Kidney (tissue), 14 donors: ENCODE results near the gene L3MBTL4. TPM values are rescaled to one million over a fixed set of nuclear protein-coding genes. Genes with fewer than 3 reads are reported as not detected.

ENCODE experiments used
- DNase-seq, 5 donors: peaks; one replicate each; pipeline ENCODE4 v3.0.0-alpha.2; 2013 to 2020
- FAIRE-seq: peaks from 2 replicates; lab custom pipeline; 2012; peaks lifted over from hg19 to GRCh38; lab: Jason Lieb, UNC
- H3K27ac ChIP-seq, 2 donors: one replicate each; pipeline ENCODE4 v1.7.0; 2013; ENCODE audit warnings: low read depth in 2 of 2, low read length in 2 of 2, inconsistent platforms in 1 of 2
- H3K27me3 ChIP-seq: one replicate; pipeline ENCODE4 v1.7.1; 2013; ENCODE audit warnings: low read length, inconsistent platforms; ENCODE audit not compliant: control insufficient read depth, insufficient read depth
- H3K36me3 ChIP-seq, 3 donors: one replicate each; pipeline versions ENCODE4 v1.7.0 to v1.7.1; 2013; ENCODE audit warnings: low read length in 3 of 3, control low read depth in 1 of 3, inconsistent platforms in 1 of 3; ENCODE audit not compliant: insufficient read depth in 3 of 3, control insufficient read depth in 2 of 3
- H3K4me1 ChIP-seq, 3 donors: one replicate each; pipeline versions ENCODE4 v1.7.0 to v1.7.1; 2013; ENCODE audit warnings: low read length in 3 of 3, inconsistent platforms in 1 of 3, low read depth in 1 of 3; ENCODE audit not compliant: control insufficient read depth in 2 of 3, insufficient read depth in 2 of 3
- H3K4me3 ChIP-seq, 3 donors: one replicate each; pipeline versions ENCODE4 v1.7.0 to v1.8.1; 2013; ENCODE audit warnings: low read length in 3 of 3, control low read depth in 1 of 3, inconsistent platforms in 1 of 3
- H3K9ac ChIP-seq, 3 donors: one replicate each; pipeline versions ENCODE4 v1.7.0 to v1.7.1; 2013; ENCODE audit warnings: low read length in 3 of 3, control low read depth in 1 of 3, inconsistent platforms in 1 of 3
- H3K9me3 ChIP-seq, 3 donors: one replicate each; pipeline versions ENCODE4 v1.7.0 to v1.7.1; 2013; ENCODE audit warnings: low read length in 3 of 3, control low read depth in 1 of 3, inconsistent platforms in 1 of 3; ENCODE audit not compliant: control insufficient read depth in 2 of 3, insufficient read depth in 1 of 3
- CTCF ChIP-seq: IDR thresholded peaks from 3 replicates; pipeline ENCODE4 v1.5.1; 2012; ENCODE audit warnings: mild to moderate bottlenecking, moderate library complexity, borderline replicate concordance; ENCODE audit not compliant: insufficient read depth; ENCODE audit errors: extremely low read depth
- intact Hi-C: fragments of 100-400 bp; cut with DNase I; formaldehyde crosslinking; loops from one replicate; pipeline ENCODE4 v1.11.1; 2022
- polyA plus RNA-seq: library from polyadenylated mRNA; stranded (reverse); fragments of 350-450 nt; fragmentation: Illumina TruSeq; extraction: RNeasy Lipid Tissue Mini Kit (QIAGEN cat#74804); gene quantifications from one replicate; pipeline ENCODE4 v1.2.3, GENCODE V29; 2014; ENCODE audit warnings: low read depth, low replicate concordance; ENCODE audit not compliant: insufficient read depth
- total RNA-seq: library from RNA; stranded (reverse); fragmentation: NEBNext Ultra II Directional; extraction: Animal tissue kit (Norgen Biotek cat#: 25700); gene quantifications from one replicate; pipeline ENCODE4 v1.2.1, GENCODE V29; 2021
- donor health status: control.
- donor health status: control.
- donor health status: control.
- donor health status: control.
- donor health status: control.
- donor health status: DM: yes; HTN: yes; CAD: no.
- donor health status: Normal renal cell carcinoma (clear cell type).

Gene L3MBTL4
- total and polyA plus RNA-seq, 2 donors from 2014 or later: 3.9 to 15.2 TPM

GRCh38 chr18:5948237-5948636, 466.5 kb downstream of the L3MBTL4 start:
- intact Hi-C loops: no loop called here
- TF ChIP-seq CTCF: no peak
- Histone ChIP-seq H3K9ac (no peak overlapping the region), H3K36me3 (no peaks in the 10 kb centered on the region), H3K27ac (no peak overlapping the region), H3K9me3 (no peaks in the 10 kb centered on the region), H3K27me3 (no peaks in the 10 kb centered on the region), H3K4me3 (no peak overlapping the region), H3K4me1 (no peaks in the 10 kb centered on the region)
- DNase-seq: no peak
- FAIRE-seq: no peak

- DNase-seq (no peak), FAIRE-seq (no peak)
- no peaks in the 10 kb centered on the region for H3K27me3 ChIP-seq
- H3K4me1 ChIP-seq: no peaks in the 10 kb centered on the region
- TF ChIP-seq CTCF: no peak
- no peak overlapping the region for H3K9ac ChIP-seq
- no peak overlapping the region for H3K4me3 ChIP-seq
- no peaks in the 10 kb centered on the region for H3K9me3 ChIP-seq
- H3K27ac ChIP-seq: no peak overlapping the region
- intact Hi-C loops: no loop called here
- no peaks in the 10 kb centered on the region for H3K36me3 ChIP-seq
Measured at GRCh38 chr18:5944448-5944847, 470.3 kb downstream of the L3MBTL4 start.

GRCh38 chr18:5943514-5943913, 471.2 kb downstream of the L3MBTL4 start:
- no peaks in the 10 kb centered on the region for H3K9me3 ChIP-seq
- no peak overlapping the region for H3K4me3 ChIP-seq
- no peak for TF ChIP-seq CTCF
- FAIRE-seq (no peak), DNase-seq (no peak)
- H3K36me3 ChIP-seq: no peaks in the 10 kb centered on the region
- H3K27ac ChIP-seq: no peak overlapping the region
- intact Hi-C loops: no loop called here
- no peak overlapping the region for H3K9ac ChIP-seq
- H3K4me1 ChIP-seq: no peaks in the 10 kb centered on the region
- H3K27me3 ChIP-seq: no peaks in the 10 kb centered on the region

- no peak overlapping the region for H3K4me3 ChIP-seq
- TF ChIP-seq CTCF: no peak
- DNase-seq (no peak), FAIRE-seq (no peak)
- H3K27ac ChIP-seq: no peak overlapping the region
- no peaks in the 10 kb centered on the region for H3K9me3 ChIP-seq
- intact Hi-C loops: no loop called here
- H3K4me1 ChIP-seq: no peaks in the 10 kb centered on the region
- no peaks in the 10 kb centered on the region for H3K36me3 ChIP-seq
- H3K27me3 ChIP-seq: no peaks in the 10 kb centered on the region
- H3K9ac ChIP-seq: no peak overlapping the region
Measured at GRCh38 chr18:5942591-5942990, 472.1 kb downstream of the L3MBTL4 start.
